GM21360 (cell line): ENCODE results near the gene CSPG5.
A peak's percentile ranks its signal among the peaks of the same experiment; 100 is the strongest.

Experiments
- ATAC-seq: cut with Tn5 transposase; IDR thresholded peaks from one replicate; pipeline ENCODE4 v1.9.1; 2021; ENCODE audit warnings: mild to moderate bottlenecking, moderate library complexity; ENCODE audit not compliant: unreplicated experiment

CSPG5 gene

GRCh38 chr3:47542471-47543173 lies 36.0 kb downstream of the CSPG5 start:
- no peak for ATAC-seq

DNA sequence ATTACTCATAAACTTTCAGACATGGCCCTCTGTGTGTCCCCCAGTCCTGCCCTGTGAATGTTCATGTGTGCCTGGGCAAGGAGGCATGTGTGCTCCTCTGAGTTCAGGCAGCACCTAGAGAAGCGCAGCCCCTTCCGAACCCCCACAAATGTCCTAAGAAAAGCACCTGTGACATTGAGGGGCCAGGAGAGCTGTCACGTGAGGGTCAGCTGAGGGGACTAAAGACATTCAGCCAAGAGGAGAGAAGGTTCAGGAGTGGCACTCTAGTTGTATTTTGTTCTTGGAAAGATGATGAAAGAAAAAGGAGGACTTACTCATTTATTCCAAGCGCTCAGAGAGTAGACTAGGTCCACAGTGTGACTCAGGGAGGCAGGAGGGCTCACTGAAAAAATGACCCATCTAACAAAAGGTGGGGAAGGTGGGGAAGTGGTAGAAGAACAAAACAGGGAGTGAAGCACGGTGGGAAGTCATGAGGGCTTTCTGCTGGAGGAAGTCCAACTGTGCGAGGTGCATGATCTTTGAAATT lies 37.0 kb downstream of the CSPG5 start:
- no peak for ATAC-seq

GRCh38 chr3:47540281-47540680 lies 38.4 kb downstream of the CSPG5 start:
- ATAC-seq, result no peak

DNA sequence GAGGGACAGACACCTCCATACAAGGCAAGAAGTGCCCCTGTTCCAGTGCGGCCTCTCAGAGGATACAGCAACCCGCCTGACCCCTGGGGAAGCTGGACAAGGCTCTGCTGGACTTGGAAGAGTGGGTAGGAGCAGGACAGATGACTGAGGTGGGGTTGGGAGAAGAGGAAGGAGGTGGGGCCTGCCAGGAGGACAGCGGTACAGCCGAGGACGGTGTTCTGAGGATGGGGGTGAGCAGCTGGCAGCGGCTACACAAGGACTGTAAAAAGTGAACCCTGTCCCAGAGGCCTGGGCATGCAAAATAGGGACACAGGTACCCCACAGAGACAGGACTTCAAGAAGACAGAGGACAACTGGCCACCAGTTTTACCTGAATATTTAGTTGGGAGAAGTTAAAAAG lies 41.7 kb downstream of the CSPG5 start:
- no peak for ATAC-seq

- ATAC-seq, result no peak
These were observed 42.3 kb downstream of the CSPG5 start for GRCh38 chr3:47536221-47536891.

- ATAC-seq, result no peak
These were observed 44.6 kb downstream of the CSPG5 start for GRCh38 chr3:47533996-47534454.

- ATAC-seq, result no peak
These were observed 45.2 kb downstream of the CSPG5 start for GRCh38 chr3:47533481-47533880.

GRCh38 chr3:47527952-47528725 lies 50.5 kb downstream of the CSPG5 start:
- ATAC-seq, result no peak

DNA sequence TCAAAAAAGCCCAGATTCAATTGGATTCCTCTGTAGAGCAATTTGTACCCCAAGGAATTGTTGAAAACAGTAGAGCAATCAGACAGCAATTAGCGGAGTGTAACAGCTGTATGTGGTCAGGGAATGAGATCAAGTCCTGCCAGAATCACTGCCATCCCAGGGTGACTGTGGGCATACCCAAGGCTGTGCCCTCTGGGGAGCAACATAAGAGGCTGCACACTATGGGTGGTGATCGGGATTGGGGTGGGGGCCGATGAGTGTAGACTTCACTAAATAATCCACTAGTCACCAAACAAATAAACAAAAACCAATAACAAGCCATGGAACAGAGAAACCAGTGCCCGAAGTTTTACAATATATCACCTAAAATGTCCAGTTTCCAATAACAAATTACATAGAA lies 53.0 kb downstream of the CSPG5 start:
- ATAC-seq, result no peak

GRCh38 chr3:47523310-47524073 lies 55.2 kb downstream of the CSPG5 start:
- ATAC-seq, result no peak

- ATAC-seq, result peak; percentile 66
These were observed 56.3 kb downstream of the CSPG5 start for GRCh38 chr3:47522082-47522987.

DNA sequence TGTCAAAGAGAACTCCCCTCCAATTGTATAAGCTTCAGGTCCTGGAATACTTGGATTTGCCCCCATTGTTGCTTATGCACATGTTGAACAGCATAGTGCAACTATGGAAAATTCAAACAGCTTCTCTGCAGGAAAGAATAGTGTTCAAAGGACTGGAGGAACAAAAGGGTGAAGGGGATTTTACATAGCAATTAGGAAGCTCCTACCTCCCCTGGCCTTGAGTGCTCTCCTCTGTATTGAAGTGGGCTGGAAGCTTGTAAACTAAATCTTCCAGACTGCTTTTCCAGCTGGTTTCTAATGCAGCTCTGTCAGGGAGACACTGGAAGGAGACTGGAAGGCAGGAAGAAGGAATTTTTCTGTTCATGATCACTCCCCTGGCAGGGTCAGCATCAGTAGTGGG lies 57.9 kb downstream of the CSPG5 start:
- no peak for ATAC-seq

DNA sequence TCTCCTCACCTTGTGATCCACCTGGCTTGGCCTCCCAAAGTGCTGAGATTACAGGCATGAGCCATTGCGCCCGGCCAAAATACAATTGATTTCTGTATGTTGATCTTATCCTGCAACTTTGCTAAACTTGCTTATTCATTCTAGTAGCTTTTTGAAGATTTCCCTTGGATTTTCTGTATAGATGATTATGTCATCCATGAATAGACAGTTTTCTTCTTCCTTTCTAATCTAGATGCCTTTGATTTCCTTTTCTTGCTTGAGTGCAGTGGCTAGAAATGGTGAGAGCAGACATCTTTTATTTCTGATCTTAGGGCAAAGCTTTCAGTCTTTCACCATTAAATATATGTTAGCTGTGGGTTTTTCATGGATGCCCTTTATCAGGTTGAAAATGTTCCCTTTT lies 60.7 kb downstream of the CSPG5 start:
- no peak for ATAC-seq

- ATAC-seq, result no peak
These were observed 62.8 kb downstream of the CSPG5 start for GRCh38 chr3:47515864-47516319.

DNA sequence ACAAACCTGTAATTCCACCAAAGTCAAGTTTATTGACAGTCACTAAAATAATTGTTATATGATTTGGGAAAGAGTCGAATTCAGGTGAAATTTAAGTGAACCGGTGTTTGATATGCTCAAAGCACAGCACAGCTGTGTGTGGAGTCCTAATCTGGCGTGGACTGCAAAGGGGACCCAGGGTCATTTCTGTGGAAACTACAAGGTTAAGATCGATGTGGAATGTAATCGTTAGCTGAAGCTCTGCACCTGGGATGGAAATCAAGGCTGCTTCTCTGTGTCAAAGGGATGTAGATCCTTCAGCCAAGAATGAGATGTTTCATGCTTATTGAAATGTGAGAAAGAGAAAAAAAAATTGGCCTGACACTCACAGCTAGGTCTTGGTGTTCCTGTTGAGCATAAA lies 63.6 kb downstream of the CSPG5 start:
- no peak for ATAC-seq

GRCh38 chr3:47513125-47513929 lies 65.3 kb downstream of the CSPG5 start, which contains the start of gene ELP6:
TSS of gene ELP6 (minus strand) at chr3:47513712. CDS start at chr3:47513590, 122 bp downstream.
- peak; percentile 87 for ATAC-seq

DNA sequence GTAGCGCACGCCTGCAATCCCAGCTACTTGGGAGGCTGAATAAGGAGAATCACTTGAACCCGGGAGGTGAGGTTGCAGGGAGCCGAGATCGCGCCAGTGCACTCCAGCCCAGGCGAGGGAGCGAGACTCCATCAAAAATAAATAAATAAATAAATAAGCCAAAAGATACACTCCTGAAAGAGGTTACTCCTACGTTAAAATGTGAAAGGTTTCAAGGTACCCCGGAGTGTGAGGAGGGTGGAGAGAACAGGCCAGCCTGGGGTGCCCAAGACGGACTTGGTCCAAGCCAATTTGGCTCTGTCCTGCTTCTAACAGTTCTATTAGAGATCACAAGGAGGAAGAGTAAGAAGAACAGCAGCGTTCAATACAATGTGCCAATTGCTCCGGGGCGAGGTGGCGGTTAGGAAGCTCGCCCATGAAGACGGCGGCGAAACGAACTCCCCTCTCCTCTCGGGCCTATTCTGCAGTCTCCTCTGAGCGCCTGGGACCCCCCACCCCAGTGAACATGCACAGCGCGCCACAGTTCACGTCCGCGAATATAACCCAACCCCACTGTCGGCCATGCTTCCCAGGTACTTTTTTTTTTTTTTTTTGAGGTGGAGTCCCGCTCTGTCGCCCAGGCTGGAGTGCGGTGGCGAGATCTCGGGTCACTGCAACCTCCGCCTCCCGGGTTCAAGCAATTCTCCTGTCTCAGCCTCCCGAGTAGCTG lies 66.1 kb downstream of the CSPG5 start:
- ATAC-seq, result no peak
